Neural cell (in vitro differentiated cells): ENCODE measurements around the gene ACTL9.

Source experiments
- CTCF ChIP-seq: fragments of 450-650 bp; IDR thresholded peaks from 2 replicates; pipeline ENCODE4 v1.5.1; 2014; ENCODE audit warnings: antibody characterized with exemption, mild to moderate bottlenecking, moderate library complexity; ENCODE audit not compliant: poor library complexity, severe bottlenecking
- EP300 ChIP-seq: fragments of 450-650 bp; conservative IDR thresholded peaks from 2 replicates; pipeline ENCODE4 v1.6.1; 2014; ENCODE audit warnings: antibody characterized with exemption, mild to moderate bottlenecking, moderate library complexity; ENCODE audit not compliant: poor library complexity, severe bottlenecking
- EZH2 ChIP-seq: fragments of 200-600, 300-800 bp; shearing (Covaris generic), sonication (generic); IDR thresholded peaks from 2 replicates; pipeline ENCODE4 v1.6.1; 2014; ENCODE audit warnings: antibody characterized with exemption, low read length, borderline replicate concordance, mild to moderate bottlenecking; ENCODE audit not compliant: insufficient read depth, poor library complexity, severe bottlenecking
- MXI1 ChIP-seq: fragments of 450-650 bp; conservative IDR thresholded peaks from 2 replicates; pipeline ENCODE4 v1.6.1; 2014; ENCODE audit warnings: antibody characterized with exemption, mild to moderate bottlenecking; ENCODE audit not compliant: poor library complexity, severe bottlenecking
- TAF1 ChIP-seq: IDR thresholded peaks from 2 replicates; pipeline ENCODE4 v1.6.1; 2012; ENCODE audit warnings: low read depth

GRCh38 chr19:8690753-8691539, 7.6 kb downstream of the ACTL9 start:
- TF ChIP-seq EZH2 (no peak), CTCF (no peak), EP300 (no peak), TAF1 (no peak), MXI1 (no peak)
